Fibroblast of skin of right quadriceps (primary cell): ENCODE results near the gene DBET.
"Not testable (repeated sequence)": the region's sequence is repeated elsewhere in the genome, so short reads cannot be mapped to it uniquely, and the experiment has no call there.

ENCODE experiments used
- DNase-seq: peaks from one replicate; pipeline ENCODE4 v3.0.0-alpha.2; 2013

The DBET gene

DNA sequence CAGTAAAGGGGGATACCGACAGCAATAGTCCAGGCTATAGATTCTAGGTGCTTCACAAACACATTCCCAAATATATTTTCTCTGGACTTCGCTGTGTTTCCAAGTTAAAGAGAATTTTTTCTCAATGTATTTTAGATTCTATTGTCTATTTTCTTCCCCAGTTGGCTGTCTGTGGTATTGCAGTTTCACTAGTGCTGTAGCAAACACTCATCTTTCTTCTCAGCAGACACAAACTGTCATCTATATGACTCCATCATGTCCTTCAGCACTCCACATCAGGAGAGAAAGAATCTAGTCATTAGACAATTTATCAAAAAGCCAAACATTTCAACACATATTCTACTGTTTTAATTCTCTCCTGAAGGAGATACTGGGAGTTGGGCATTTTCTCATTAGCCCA, at the start of gene DBET:
DBET (plus strand) TSS at position 161 of the 400 bp plus-strand sequence.
- not testable (repeated sequence) for DNase-seq

DNA sequence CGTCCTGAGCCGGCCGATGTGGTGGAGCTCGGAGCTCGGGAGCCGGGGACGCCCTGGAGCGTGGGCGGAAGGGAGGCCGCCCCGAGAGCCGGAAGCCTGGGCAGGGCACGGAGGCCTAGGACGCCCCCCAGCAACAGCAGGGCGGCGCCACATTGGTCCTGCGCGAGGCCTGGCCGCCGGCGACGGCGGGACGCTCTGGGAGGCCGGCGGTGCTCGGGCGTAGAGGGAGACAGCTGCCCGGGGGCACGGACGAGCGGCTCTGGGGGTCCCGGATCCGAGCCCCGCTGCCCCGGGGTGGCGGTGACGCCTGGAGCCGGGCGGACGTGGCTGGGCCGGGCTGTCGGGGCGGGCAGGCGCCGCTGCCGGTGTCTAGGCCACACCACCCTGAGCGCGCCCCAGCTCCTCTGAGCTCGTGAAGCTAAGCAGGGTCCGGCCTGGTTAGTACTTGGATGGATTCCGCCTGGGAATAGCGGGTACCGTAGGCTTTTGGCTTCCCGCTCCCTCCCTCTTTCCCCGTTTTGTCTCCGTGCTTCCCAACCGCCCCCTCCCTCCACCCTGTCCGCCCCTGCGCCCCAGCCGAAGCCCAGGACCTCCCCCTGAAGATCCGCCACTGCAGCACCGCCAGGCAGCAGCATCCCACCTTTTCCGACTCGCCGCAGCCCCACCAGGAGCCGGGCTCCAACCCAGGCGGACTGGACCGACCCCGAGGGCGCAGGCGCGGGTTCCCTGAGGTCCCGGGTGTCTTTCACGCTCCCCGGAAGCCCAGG, 49.3 kb upstream of the DBET start:
- no peak for DNase-seq

GRCh38 chr4:190015538-190016368, 48.5 kb upstream of the DBET start:
- DNase-seq: no peak

DNA sequence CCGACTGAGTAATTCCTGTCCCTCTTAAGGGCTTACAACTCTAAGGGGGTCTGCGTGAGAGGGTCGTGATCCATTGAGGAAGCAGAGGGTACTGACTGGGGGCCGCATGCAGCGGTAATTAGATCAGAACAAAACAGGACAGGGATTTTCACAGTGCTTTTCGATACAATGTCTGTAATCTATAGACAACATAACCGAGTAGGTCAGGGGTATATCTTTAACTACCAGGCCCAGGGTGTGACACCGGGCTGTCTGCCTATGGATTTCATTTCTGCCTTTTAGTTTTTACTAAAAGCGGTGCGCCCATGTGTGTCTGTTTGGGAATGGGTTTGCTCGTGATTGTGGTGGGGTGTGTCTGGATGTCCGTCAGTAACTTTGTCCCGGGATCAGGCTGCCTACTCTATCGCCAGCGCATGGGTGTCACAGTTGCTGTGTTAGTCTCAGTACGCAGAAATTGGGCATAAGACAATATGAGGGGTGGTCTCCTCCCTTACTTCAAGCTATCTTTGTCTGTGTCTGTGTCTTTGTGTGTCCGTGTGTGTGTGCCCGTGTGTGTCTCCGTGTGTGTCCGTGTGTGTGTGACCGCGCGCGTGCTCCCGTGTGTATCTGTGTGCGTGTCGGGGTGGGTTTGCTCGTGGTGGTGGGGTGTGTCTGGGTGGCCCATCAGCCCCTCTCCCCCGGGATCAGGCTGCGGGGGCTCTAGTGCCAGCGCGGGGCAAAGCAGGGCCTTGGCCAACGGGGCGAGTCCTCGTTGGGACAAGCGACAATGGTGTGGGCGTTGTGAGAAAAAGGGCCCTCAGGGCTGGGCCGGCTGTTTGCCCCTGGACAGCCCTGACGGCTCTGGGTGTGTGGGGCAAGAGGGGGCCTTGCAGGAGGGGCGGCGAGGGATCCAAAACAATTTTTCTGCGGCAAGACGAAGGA, 47.7 kb upstream of the DBET start:
- DNase-seq: no peak

GRCh38 chr4:190017357-190018200, 46.7 kb upstream of the DBET start:
- no peak for DNase-seq

DNA sequence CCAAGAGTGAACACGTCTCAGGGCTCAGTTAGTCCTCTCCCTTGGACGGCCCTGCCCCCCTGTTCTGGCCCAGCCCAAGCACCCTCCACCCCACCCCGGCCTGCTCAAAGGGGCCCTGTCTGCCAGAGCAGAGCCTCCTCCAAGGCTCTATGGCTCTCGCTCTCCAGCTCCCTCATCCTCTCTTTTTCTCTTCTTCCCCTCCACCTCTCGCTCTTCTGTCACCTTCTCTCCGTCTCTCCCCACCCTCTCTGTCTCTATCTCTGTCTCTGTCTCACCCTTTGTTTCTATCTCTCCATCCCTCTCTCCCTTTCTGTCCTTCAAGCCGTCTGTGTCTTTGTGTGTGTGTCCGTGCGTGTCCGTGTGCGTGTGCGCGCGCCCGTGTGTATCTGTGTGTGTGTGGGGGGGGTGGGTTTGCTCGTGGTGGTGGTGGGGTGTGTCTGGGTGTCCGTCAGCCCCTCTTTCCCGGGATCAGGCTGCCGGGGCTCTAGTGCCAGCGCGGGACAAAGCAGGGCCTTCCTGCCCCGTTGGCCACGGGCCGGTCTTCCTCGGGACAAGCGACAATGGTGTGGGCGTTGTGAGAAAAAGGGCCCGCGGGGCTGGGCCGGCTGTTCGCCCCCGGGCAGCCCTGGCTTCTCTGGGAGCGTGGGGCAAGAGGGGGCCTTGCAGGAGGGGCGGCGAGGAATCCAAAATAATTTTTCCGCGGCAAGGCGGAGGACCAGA, 45.9 kb upstream of the DBET start:
- DNase-seq: no peak

DNA sequence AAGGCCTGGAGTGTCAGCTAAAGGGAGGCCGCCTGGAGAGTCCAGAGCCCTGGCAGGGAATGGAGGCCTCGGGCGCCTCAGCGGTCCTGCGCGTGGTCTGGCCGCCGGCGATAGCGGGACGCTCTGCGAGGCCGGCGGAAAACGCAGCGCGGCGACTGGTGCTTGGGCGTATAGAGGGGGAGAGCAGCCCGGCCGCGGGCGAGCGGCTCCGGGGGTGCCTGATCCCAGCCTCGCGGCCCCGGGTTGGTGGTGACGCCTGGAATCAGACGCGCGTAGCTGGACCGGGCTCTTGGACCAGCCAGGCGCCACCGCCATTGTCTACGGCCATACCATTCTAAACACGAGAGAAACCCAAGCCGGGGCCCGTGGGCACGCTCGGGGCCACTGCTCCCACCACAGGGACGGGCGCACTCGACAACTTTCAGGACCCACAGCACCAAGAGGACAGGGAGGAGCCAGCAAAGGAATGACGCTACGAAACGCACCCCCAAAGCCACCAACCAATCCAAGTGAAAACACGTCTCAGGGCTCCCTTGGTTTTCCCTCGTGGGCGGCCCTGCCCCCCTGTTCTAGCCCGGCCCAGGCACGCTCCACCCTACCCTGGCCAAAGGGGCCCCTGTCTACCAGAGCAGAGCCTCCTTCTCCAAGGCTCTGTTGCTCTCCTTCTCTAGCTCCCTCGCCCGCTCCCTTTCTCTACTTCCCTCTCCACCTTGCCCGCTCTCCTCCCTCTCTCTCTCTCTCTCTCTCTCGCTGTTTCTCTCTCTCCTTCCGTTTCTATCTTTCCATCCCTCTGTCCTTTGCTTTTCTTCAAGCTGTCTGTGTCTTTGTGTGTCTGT, 45.1 kb upstream of the DBET start:
- DNase-seq: no peak

GRCh38 chr4:190019859-190020463, 44.3 kb upstream of the DBET start:
- not testable (repeated sequence) for DNase-seq

GRCh38 chr4:190020790-190021717, 43.2 kb upstream of the DBET start:
- peak; percentile 31 for DNase-seq

GRCh38 chr4:190021973-190022372, 42.3 kb upstream of the DBET start:
- not testable (repeated sequence) for DNase-seq

GRCh38 chr4:190022614-190023281, 41.6 kb upstream of the DBET start:
- DNase-seq: not testable (repeated sequence)

GRCh38 chr4:190027156-190027555, 37.1 kb upstream of the DBET start, which contains the start of gene FRG2:
Gene FRG2 (minus strand): TSS chr4:190027256. CDS start chr4:190027204, 52 bp downstream.
- not testable (repeated sequence) for DNase-seq

GRCh38 chr4:190031264-190031663, 33.0 kb upstream of the DBET start:
- not testable (repeated sequence) for DNase-seq

- DNase-seq: not testable (repeated sequence)
Measured at GRCh38 chr4:190037704-190038388, 26.5 kb upstream of the DBET start.

DNA sequence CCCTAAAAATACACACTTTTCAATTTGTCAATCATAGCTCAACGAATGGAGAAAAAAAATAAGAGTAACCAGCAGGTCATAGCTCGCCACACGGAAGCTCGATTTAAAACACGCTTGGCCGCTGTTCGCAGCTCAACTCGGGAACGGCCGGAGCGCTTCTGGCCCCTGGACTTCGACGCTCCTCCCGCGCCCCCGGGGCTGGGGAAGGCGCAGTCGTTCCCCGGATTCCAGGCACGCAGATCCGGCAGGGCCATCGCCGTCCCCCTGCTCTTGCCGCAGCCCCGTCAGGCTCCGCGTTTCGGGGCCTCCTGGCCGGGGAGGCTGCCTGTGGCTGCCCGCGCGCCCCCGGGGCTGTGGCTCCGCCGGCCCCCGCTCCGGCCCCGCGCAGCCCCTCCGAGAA, 23.4 kb upstream of the DBET start:
- not testable (repeated sequence) for DNase-seq

GRCh38 chr4:190047627-190048026, 16.7 kb upstream of the DBET start:
- DNase-seq: not testable (repeated sequence)
